GM12878 (cell line): ENCODE data around the gene TANC2. TPM values are rescaled to one million over a fixed set of nuclear protein-coding genes. Genes with fewer than 3 reads are reported as not detected.

Source experiments
- EED ChIP-seq: sonication (generic); IDR thresholded peaks from 2 replicates; pipeline ENCODE4 v1.6.1; 2016; ENCODE audit warnings: antibody characterized with exemption, low read depth
- FOXK2 ChIP-seq: fragments of 450-650 bp; IDR thresholded peaks from 2 replicates; pipeline ENCODE4 v1.6.1; 2017; ENCODE audit warnings: mild to moderate bottlenecking, moderate library complexity
- HDAC2 ChIP-seq: fragments of 200-600 bp; sonication (generic); IDR thresholded peaks from 2 replicates; pipeline ENCODE4 v1.6.1; 2017
- NFYB ChIP-seq: IDR thresholded peaks from 2 replicates; pipeline ENCODE4 v1.6.1; 2011; ENCODE audit warnings: low read depth, mild to moderate bottlenecking, low read length, improper control_type of control experiment, moderate library complexity; ENCODE audit not compliant: insufficient read depth
- NR2C2 ChIP-seq: IDR thresholded peaks from 2 replicates; pipeline ENCODE4 v1.6.1; 2011; ENCODE audit warnings: borderline replicate concordance, low read depth; ENCODE audit not compliant: control insufficient read depth, insufficient read length
- RAD51 ChIP-seq: fragments of 450-650 bp; IDR thresholded peaks from 2 replicates; pipeline ENCODE4 v1.6.1; 2016; ENCODE audit warnings: moderate library complexity, mild to moderate bottlenecking, inconsistent platforms
- RBBP5 ChIP-seq: fragments of 200-600 bp; sonication (generic); conservative IDR thresholded peaks from 2 replicates; pipeline ENCODE4 v1.6.1; 2016
- polyA plus RNA-seq, 11 experiments: library from polyadenylated mRNA; depleted of rRNA in 4 of 11; unstranded in 6 of 11; stranded (reverse) in 5 of 11; fragments of >200 nt; fragmentation: Nextera tagmentation in 4 of 11; fragmentation: Illumina TruSeq in 1 of 11; extraction: Ambion mirVana in 4 of 11; extraction: Trizol in 1 of 11; gene quantifications; 1 replicate in 1 of 11; 2 replicates in 10 of 11; pipeline versions ENCODE4 v1.2.1 to v1.2.3, GENCODE V29; 2011 to 2016; ENCODE audit warnings: inconsistent platforms in 2 of 11, missing spikeins in 2 of 11, low read depth in 1 of 11
- total RNA-seq, 4 experiments: library from RNA; depleted of rRNA in 3 of 4; stranded (reverse); fragments of >200 nt in 3 of 4; fragmentation: Illumina TruSeq in 1 of 4; extraction: Trizol in 1 of 4; gene quantifications; 2 replicates each; pipeline versions ENCODE4 v1.2.1 to v1.2.3, GENCODE V29; 2013 to 2021
- TF ChIP-seq, protein P1 (sequence below): fragments of 450-650 bp; IDR thresholded peaks from 2 replicates; pipeline ENCODE4 v1.6.1; 2017; ENCODE audit warnings: antibody characterized with exemption, mild to moderate bottlenecking, moderate library complexity
- TF ChIP-seq, protein P2 (sequence below): fragments of 450-650 bp; IDR thresholded peaks from 2 replicates; pipeline ENCODE4 v1.6.1; 2017; ENCODE audit warnings: mild to moderate bottlenecking, moderate library complexity

Gene TANC2
- total and polyA plus RNA-seq, 10 of the 15 experiments (the other 5 are each of a cell fraction or from before 2014, with no cell fraction given): under 0.01 to 0.13 (median 0.03) TPM; not detected in 2

DNA sequence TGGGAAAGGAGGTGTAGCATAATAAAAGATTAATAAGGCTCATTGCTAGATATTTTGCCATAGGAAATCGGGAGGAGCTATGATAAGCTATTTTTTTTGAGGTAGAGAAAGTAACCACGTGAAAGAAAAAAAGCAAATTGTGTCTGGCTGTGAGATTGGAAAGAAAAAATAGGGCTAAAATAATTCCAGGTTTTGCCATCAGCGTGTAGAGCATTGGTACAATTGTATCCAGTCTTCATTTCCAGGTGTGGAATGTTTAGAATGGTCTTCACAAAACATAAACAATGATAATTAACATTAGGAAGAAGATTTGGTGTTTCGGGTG, 1.1 kb downstream of the TANC2 start (continued):
- TF ChIP-seq, protein P1, sequence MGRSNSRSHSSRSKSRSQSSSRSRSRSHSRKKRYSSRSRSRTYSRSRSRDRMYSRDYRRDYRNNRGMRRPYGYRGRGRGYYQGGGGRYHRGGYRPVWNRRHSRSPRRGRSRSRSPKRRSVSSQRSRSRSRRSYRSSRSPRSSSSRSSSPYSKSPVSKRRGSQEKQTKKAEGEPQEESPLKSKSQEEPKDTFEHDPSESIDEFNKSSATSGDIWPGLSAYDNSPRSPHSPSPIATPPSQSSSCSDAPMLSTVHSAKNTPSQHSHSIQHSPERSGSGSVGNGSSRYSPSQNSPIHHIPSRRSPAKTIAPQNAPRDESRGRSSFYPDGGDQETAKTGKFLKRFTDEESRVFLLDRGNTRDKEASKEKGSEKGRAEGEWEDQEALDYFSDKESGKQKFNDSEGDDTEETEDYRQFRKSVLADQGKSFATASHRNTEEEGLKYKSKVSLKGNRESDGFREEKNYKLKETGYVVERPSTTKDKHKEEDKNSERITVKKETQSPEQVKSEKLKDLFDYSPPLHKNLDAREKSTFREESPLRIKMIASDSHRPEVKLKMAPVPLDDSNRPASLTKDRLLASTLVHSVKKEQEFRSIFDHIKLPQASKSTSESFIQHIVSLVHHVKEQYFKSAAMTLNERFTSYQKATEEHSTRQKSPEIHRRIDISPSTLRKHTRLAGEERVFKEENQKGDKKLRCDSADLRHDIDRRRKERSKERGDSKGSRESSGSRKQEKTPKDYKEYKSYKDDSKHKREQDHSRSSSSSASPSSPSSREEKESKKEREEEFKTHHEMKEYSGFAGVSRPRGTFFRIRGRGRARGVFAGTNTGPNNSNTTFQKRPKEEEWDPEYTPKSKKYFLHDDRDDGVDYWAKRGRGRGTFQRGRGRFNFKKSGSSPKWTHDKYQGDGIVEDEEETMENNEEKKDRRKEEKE: no peak
- TF ChIP-seq NFYB (no peak), NR2C2 (no peak), EED (no peak), HDAC2 (no peak), RBBP5 (no peak), FOXK2 (no peak), RAD51 (no peak)
- TF ChIP-seq, protein P2, sequence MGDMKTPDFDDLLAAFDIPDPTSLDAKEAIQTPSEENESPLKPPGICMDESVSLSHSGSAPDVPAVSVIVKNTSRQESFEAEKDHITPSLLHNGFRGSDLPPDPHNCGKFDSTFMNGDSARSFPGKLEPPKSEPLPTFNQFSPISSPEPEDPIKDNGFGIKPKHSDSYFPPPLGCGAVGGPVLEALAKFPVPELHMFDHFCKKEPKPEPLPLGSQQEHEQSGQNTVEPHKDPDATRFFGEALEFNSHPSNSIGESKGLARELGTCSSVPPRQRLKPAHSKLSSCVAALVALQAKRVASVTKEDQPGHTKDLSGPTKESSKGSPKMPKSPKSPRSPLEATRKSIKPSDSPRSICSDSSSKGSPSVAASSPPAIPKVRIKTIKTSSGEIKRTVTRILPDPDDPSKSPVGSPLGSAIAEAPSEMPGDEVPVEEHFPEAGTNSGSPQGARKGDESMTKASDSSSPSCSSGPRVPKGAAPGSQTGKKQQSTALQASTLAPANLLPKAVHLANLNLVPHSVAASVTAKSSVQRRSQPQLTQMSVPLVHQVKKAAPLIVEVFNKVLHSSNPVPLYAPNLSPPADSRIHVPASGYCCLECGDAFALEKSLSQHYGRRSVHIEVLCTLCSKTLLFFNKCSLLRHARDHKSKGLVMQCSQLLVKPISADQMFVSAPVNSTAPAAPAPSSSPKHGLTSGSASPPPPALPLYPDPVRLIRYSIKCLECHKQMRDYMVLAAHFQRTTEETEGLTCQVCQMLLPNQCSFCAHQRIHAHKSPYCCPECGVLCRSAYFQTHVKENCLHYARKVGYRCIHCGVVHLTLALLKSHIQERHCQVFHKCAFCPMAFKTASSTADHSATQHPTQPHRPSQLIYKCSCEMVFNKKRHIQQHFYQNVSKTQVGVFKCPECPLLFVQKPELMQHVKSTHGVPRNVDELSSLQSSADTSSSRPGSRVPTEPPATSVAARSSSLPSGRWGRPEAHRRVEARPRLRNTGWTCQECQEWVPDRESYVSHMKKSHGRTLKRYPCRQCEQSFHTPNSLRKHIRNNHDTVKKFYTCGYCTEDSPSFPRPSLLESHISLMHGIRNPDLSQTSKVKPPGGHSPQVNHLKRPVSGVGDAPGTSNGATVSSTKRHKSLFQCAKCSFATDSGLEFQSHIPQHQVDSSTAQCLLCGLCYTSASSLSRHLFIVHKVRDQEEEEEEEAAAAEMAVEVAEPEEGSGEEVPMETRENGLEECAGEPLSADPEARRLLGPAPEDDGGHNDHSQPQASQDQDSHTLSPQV: no peak
- TF ChIP-seq, all 136 proteins: peak for 0
